Adrenal gland (tissue), 12 donors: Measurements from ENCODE around the gene CFAP221. TPM values are rescaled to one million over a fixed set of nuclear protein-coding genes. Genes with fewer than 3 reads are reported as not detected.
A peak's percentile ranks its signal among the peaks of the same experiment; 100 is the strongest.

Experiments used
- DNase-seq, 7 donors: peaks; one replicate each; pipeline ENCODE4 v3.0.0-alpha.2; 2019 to 2020
- H3K27ac ChIP-seq, 5 donors: fragments of 200-600 bp; sonication (generic) in 4 of 5; 1 replicate in 3 of 5; 2 replicates in 2 of 5; pipeline versions ENCODE4 v1.5.1 to v1.8.0; 2016 to 2020; ENCODE audit warnings: mild to moderate bottlenecking in 1 of 5
- H3K27me3 ChIP-seq: fragments of 200-600 bp; 2 replicates; pipeline ENCODE4 v1.8.0; 2021
- H3K36me3 ChIP-seq, 2 donors: fragments of 200-600 bp; replicated peaks in 1 of 2; 1 replicate in 1 of 2; 2 replicates in 1 of 2; pipeline versions ENCODE4 v1.5.1 to v1.8.0; 2018 to 2022
- H3K4me1 ChIP-seq, 2 donors: fragments of 200-600 bp; replicated peaks in 1 of 2; 1 replicate in 1 of 2; 2 replicates in 1 of 2; pipeline versions ENCODE4 v1.5.1 to v1.8.0; 2018 to 2021
- H3K4me3 ChIP-seq, 4 donors: fragments of 200-600 bp; sonication (generic) in 3 of 4; one replicate each; pipeline ENCODE4 v1.5.1; 2016 to 2018
- H3K9me3 ChIP-seq, 3 donors: fragments of 200-600 bp; sonication (generic) in 1 of 3; replicated peaks in 1 of 3; 1 replicate in 2 of 3; 2 replicates in 1 of 3; pipeline versions ENCODE4 v1.5.1 to v1.8.0; 2016 to 2021
- CTCF ChIP-seq, 6 experiments: fragments of 450-650 bp in 4 of 6; fragments of 200-600 bp in 2 of 6; sonication (generic) in 1 of 6; IDR thresholded peaks; 1 replicate in 5 of 6; 2 replicates in 1 of 6; pipeline versions ENCODE4 v1.5.1 to v1.8.0; 2016 to 2021; ENCODE audit warnings: antibody characterized with exemption in 6 of 6, mild to moderate bottlenecking in 2 of 6, moderate library complexity in 1 of 6
- POLR2A ChIP-seq, 2 donors: fragments of 450-650 bp; IDR thresholded peaks; one replicate each; pipeline ENCODE4 v1.6.1; 2017; ENCODE audit warnings: antibody characterized with exemption in 2 of 2, mild to moderate bottlenecking in 2 of 2, moderate library complexity in 1 of 2
- WGBS, 4 donors: extraction: QIAGEN DNeasy Blood & Tissue Kit in 2 of 4; methylation state at CpG; one replicate each; pipeline versions ENCODE4 v1.1.5 to v1.1.7; 2013 to 2017; 5-methylcytosine and 5-hydroxymethylcytosine counted together
- intact Hi-C, 2 donors: fragments of 100-400 bp; cut with DNase I; formaldehyde crosslinking; loops; one replicate each; pipeline versions ENCODE4 v1.14.1 to v1.15.0; 2022 to 2023
- polyA plus RNA-seq, 3 donors: library from polyadenylated mRNA; stranded (reverse); fragments of 200-250 nt in 2 of 3; fragments of 350-450 nt in 1 of 3; fragmentation: Illumina TruSeq in 1 of 3; extraction: RNeasy Lipid Tissue Mini Kit (QIAGEN cat#74804) in 1 of 3; gene quantifications; one replicate each; pipeline ENCODE4 v1.2.3, GENCODE V29; 2013 to 2014
- total RNA-seq, 9 donors: library from RNA; depleted of rRNA in 4 of 9; stranded (reverse); fragments of >200 nt in 4 of 9; fragments of 120-200 nt in 1 of 9; fragmentation: NEBNext Ultra II Directional in 1 of 9; extraction: Animal tissue kit (Norgen Biotek cat#: 25700) in 1 of 9; gene quantifications; one replicate each; pipeline versions ENCODE4 v1.1.0 to v1.2.4, GENCODE V29; 2013 to 2023
- donor health status: healthy with polysubstance abuse.
- donor health status: Bipolar disorder and iron deficiency.
- donor health status: DM: yes; HTN: yes; CAD: no.
- donor health status: DM: no; HTN: no; CAD: no.
- donor health status: DM: no; HTN: no; CAD: no.
- donor health status: DM: yes; HTN: yes; CAD: no.

The CFAP221 gene
- total and polyA plus RNA-seq, 12 donors, result 1.1 to 14.0 (median 4.4) TPM

GRCh38 chr2:119657466-119658145 lies 113.4 kb downstream of the CFAP221 start:
- no peak overlapping the region for H3K27ac ChIP-seq
- WGBS, 4 donors, result 47 to 67% (median 57%) methylated on average over 8 of the region's 8 CpGs
- no peaks in the 10 kb centered on the region for H3K9me3 ChIP-seq
- no peaks in the 10 kb centered on the region for H3K4me1 ChIP-seq
- intact Hi-C loops, result loop anchor here (5.0 to 10.0 kb wide), 3 partner anchors 140 to 253 kb away; no protein-coding TSS in a partner anchor
- TF ChIP-seq POLR2A (IDR thresholded peaks at IDR 0.05), result no peak
- TF ChIP-seq CTCF (IDR thresholded peaks at IDR 0.05), result no peak
- no peak overlapping the region for H3K4me3 ChIP-seq
- DNase-seq, result no peak
- H3K36me3 ChIP-seq, result no peaks in the 10 kb centered on the region
- H3K27me3 ChIP-seq, result no peaks in the 10 kb centered on the region

- no peaks in the 10 kb centered on the region for H3K9me3 ChIP-seq
- H3K27ac ChIP-seq, result no peak overlapping the region
- H3K36me3 ChIP-seq, result no peaks in the 10 kb centered on the region
- intact Hi-C loops, result loop anchor here (5.0 to 10.0 kb wide), 4 partner anchors 135 to 255 kb away; partner anchors contain the start of gene SCTR (in 1 of the 2)
- peak; percentile 76 to 93 (median 84) for TF ChIP-seq CTCF (IDR thresholded peaks at IDR 0.05)
- TF ChIP-seq POLR2A (IDR thresholded peaks at IDR 0.05), result no peak
- no peaks in the 10 kb centered on the region for H3K4me1 ChIP-seq
- DNase-seq, result peak in 5 of 7 donors; percentile 46 to 70 (median 50)
- no peak overlapping the region for H3K4me3 ChIP-seq
- no peaks in the 10 kb centered on the region for H3K27me3 ChIP-seq
- 45 to 55% (median 51%) methylated on average over 8 of the region's 8 CpGs for WGBS, 4 donors
Measured at GRCh38 chr2:119659601-119660342, 115.5 kb downstream of the CFAP221 start.

- Histone ChIP-seq H3K9me3 (no peaks in the 10 kb centered on the region), H3K4me1 (no peaks in the 10 kb centered on the region), H3K36me3 (no peaks in the 10 kb centered on the region), H3K27ac (no peak overlapping the region), H3K27me3 (no peaks in the 10 kb centered on the region), H3K4me3 (no peak overlapping the region)
- TF ChIP-seq CTCF (IDR thresholded peaks at IDR 0.05) (no peak), POLR2A (IDR thresholded peaks at IDR 0.05) (no peak)
- intact Hi-C loops, result loop anchor here in 1 of 2 donors (10.0 kb wide), 1 partner anchor 136 kb away; the partner anchor contains the start of gene SCTR
- WGBS, 4 donors, result 47 to 69% (median 57%) methylated on average over 7 of the region's 7 CpGs
- no peak for DNase-seq
Measured at GRCh38 chr2:119660343-119660658, 116.1 kb downstream of the CFAP221 start.

- 72 to 83% (median 78%) methylated on average over 3 of the region's 3 CpGs for WGBS, 4 donors
Measured at GRCh38 chr2:119662297-119662696, 118.0 kb downstream of the CFAP221 start.

More at GRCh38 chr2:119662297-119662696, 118.0 kb downstream of the CFAP221 start:
- no peak for TF ChIP-seq CTCF (IDR thresholded peaks at IDR 0.05)
- TF ChIP-seq POLR2A (IDR thresholded peaks at IDR 0.05), result no peak
- H3K9me3 ChIP-seq, result no peaks in the 10 kb centered on the region
- H3K27me3 ChIP-seq, result no peaks in the 10 kb centered on the region
- no peak for DNase-seq
- intact Hi-C loops, result loop anchor here in 1 of 2 donors (10.0 kb wide), 1 partner anchor 137 kb away; the partner anchor contains the start of gene SCTR
- no peak overlapping the region for H3K4me3 ChIP-seq
- no peaks in the 10 kb centered on the region for H3K4me1 ChIP-seq
- no peaks in the 10 kb centered on the region for H3K36me3 ChIP-seq
- H3K27ac ChIP-seq, result no peak overlapping the region
